ENCODE results near the gene OR5H14. TPM values are rescaled to one million over a fixed set of nuclear protein-coding genes. Genes with fewer than 3 reads are reported as not detected.

OR5H14 gene
- total RNA-seq, 1 experiment from 2014 or later, result not detected

- intact Hi-C loops (cut with micrococcal nuclease; ENCODE audit: unreplicated experiment), result no loop called here
- TF ChIP-seq TCF7L2 (IDR thresholded peaks at IDR 0.05; ENCODE audit: low read depth, low read length) (no peak), SIN3A (IDR thresholded peaks at IDR 0.05; ENCODE audit: borderline replicate concordance, insufficient read depth, low read depth, low read length) (no peak), CTCF (IDR thresholded peaks at IDR 0.05) (no peak), POLR2AphosphoS5 (IDR thresholded peaks at IDR 0.05; ENCODE audit: low read depth, low read length) (no peak)
- TF ChIP-seq, protein P1, sequence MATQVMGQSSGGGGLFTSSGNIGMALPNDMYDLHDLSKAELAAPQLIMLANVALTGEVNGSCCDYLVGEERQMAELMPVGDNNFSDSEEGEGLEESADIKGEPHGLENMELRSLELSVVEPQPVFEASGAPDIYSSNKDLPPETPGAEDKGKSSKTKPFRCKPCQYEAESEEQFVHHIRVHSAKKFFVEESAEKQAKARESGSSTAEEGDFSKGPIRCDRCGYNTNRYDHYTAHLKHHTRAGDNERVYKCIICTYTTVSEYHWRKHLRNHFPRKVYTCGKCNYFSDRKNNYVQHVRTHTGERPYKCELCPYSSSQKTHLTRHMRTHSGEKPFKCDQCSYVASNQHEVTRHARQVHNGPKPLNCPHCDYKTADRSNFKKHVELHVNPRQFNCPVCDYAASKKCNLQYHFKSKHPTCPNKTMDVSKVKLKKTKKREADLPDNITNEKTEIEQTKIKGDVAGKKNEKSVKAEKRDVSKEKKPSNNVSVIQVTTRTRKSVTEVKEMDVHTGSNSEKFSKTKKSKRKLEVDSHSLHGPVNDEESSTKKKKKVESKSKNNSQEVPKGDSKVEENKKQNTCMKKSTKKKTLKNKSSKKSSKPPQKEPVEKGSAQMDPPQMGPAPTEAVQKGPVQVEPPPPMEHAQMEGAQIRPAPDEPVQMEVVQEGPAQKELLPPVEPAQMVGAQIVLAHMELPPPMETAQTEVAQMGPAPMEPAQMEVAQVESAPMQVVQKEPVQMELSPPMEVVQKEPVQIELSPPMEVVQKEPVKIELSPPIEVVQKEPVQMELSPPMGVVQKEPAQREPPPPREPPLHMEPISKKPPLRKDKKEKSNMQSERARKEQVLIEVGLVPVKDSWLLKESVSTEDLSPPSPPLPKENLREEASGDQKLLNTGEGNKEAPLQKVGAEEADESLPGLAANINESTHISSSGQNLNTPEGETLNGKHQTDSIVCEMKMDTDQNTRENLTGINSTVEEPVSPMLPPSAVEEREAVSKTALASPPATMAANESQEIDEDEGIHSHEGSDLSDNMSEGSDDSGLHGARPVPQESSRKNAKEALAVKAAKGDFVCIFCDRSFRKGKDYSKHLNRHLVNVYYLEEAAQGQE (IDR thresholded peaks at IDR 0.05; ENCODE audit: insufficient read depth in 1 of 2, low read depth in 2 of 2, low read length in 1 of 2), result no peak
These were observed 31.6 kb upstream of the OR5H14 start for GRCh38 chr3:98115717-98116116.

GRCh38 chr3:98130421-98130820, 16.9 kb upstream of the OR5H14 start, which contains the start of gene OR5H1:
TSS of gene OR5H1 (plus strand) at chr3:98130721. CDS start at chr3:98132698, 1,977 bp downstream.
- intact Hi-C loops (cut with micrococcal nuclease; ENCODE audit: unreplicated experiment), result no loop called here
- CTCF ChIA-PET, result no interaction called here

More at GRCh38 chr3:98115717-98116116, 31.6 kb upstream of the OR5H14 start:
- ChIA-PET POLR2A (no interaction called here), CTCF (no interaction called here)
- Histone ChIP-seq H3K4me3 (ENCODE audit: low read depth in 2 of 2, low read length in 2 of 2) (no peak overlapping the region), H3K4me1 (ENCODE audit: control insufficient read depth, insufficient read depth, low read length) (no peaks in the 10 kb centered on the region), H3K9me3 (ENCODE audit: control insufficient read depth, insufficient read depth, low read depth, low read length) (peaks cover 12% of the 10 kb centered on the region; the same call in 1 of the 2 replicates), H3K27me3 (ENCODE audit: control insufficient read depth, insufficient read depth, low read length) (no peaks in the 10 kb centered on the region), H3K27ac (ENCODE audit: low read length) (no peak overlapping the region), H3K36me3 (ENCODE audit: control insufficient read depth, insufficient read depth, low read length) (no peaks in the 10 kb centered on the region)
- ATAC-seq (no peak), DNase-seq (ENCODE audit: low read depth, low spot score) (no peak)
- in situ Hi-C loops (cut with HindIII; ENCODE audit: low pct_unique_long_range_greater_than_20kb, low sequenced_read_pairs), result no loop called here
- no TSS peak for BruUV-seq (replicated peaks)

More at GRCh38 chr3:98130421-98130820, 16.9 kb upstream of the OR5H14 start, which contains the start of gene OR5H1:
- Histone ChIP-seq H3K9me3 (ENCODE audit: control insufficient read depth, insufficient read depth, low read depth, low read length) (no peaks in the 10 kb centered on the region), H3K36me3 (ENCODE audit: control insufficient read depth, insufficient read depth, low read length) (no peaks in the 10 kb centered on the region), H3K4me1 (ENCODE audit: control insufficient read depth, insufficient read depth, low read length) (no peaks in the 10 kb centered on the region), H3K4me3 (ENCODE audit: low read depth in 2 of 2, low read length in 2 of 2) (no peak within 1 kb of the TSS), H3K27me3 (ENCODE audit: control insufficient read depth, insufficient read depth, low read length) (no peaks in the 10 kb centered on the region), H3K27ac (ENCODE audit: low read length) (no peak within 1 kb of the TSS)
- POLR2A ChIA-PET, result no interaction called here
- in situ Hi-C loops (cut with HindIII; ENCODE audit: low pct_unique_long_range_greater_than_20kb, low sequenced_read_pairs), result no loop called here
- DNase-seq (ENCODE audit: low read depth, low spot score) (no peak), ATAC-seq (no peak)
- BruUV-seq (replicated peaks), result no TSS peak
- no peak for TF ChIP-seq TCF7L2 (IDR thresholded peaks at IDR 0.05; ENCODE audit: low read depth, low read length)
- no peak for TF ChIP-seq SIN3A (IDR thresholded peaks at IDR 0.05; ENCODE audit: borderline replicate concordance, insufficient read depth, low read depth, low read length)
- no peak for TF ChIP-seq POLR2AphosphoS5 (IDR thresholded peaks at IDR 0.05; ENCODE audit: low read depth, low read length)
- TF ChIP-seq CTCF (IDR thresholded peaks at IDR 0.05), result no peak
- TF ChIP-seq, protein P1 (IDR thresholded peaks at IDR 0.05; ENCODE audit: insufficient read depth in 1 of 2, low read depth in 2 of 2, low read length in 1 of 2), result no peak
